NCI-H748 (cell line): ENCODE measurements around the gene SMIM43.

ENCODE experiments used
- DNase-seq: peaks from one replicate; lab custom pipeline; 2025; ENCODE audit not compliant: unreplicated experiment; lab: John Stamatoyannopoulos, UW

SMIM43 gene

DNA sequence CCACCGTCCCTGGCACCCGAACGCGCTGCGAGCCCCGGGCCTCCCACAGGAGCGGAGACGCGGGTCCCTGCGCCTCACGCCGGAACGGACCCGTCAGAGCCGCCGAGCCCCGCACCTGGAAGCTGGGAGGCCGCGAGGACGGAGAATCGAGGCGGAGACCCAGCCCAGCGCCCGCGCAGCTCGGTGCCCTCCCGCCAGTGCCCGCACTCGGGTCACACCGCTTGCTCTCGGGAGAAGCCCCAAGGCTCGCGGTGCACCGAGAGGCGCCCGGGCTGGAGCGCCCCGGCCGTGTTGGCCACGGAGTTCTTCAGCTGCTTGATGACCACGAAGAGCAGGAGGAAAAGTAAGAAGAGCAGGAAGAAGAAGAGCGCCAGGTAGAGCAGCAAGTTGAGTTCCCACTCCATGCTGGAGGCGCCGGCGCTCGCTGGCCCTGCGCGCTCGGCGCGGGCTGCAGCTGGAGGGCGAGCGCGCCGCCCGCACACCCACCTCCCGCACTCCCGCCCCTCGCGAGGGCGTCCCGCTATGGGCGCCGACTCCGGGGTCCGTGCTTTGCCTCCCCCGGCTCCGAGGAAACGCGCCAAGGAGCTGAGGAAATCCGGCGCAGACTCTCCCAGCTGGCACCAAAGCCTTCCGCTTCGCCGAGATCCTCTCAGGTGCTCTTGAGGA lies at the start of gene SMIM43:
Gene SMIM43 (minus strand): TSS at position 463 of the 666 bp plus-strand sequence. CDS start 59 bp downstream, at position 404.
- DNase-seq, result peak; percentile 12

DNA sequence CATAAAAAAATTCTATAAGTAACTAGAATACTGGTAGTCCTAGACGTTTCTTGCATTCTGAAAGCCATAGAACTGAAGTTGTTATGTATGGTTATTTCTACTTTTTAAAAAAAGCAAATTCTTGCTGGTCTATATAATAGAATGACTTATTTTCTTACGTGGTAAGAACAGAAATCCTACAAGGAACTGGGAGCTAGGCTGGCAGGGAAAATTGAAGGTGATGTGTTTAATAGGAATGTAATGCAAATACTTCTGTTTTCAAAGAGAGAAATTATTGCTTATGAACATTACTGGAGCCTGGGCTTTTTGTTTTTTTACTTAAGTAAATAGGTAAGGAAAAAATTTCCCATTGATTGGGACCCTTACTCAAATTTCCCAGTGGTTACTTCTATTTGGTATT lies 49.8 kb upstream of the SMIM43 start:
- no peak for DNase-seq

GRCh38 chr4:121811122-121811521 lies 46.2 kb upstream of the SMIM43 start:
- DNase-seq, result no peak

GRCh38 chr4:121806411-121806810 lies 41.4 kb upstream of the SMIM43 start:
- DNase-seq, result no peak

DNA sequence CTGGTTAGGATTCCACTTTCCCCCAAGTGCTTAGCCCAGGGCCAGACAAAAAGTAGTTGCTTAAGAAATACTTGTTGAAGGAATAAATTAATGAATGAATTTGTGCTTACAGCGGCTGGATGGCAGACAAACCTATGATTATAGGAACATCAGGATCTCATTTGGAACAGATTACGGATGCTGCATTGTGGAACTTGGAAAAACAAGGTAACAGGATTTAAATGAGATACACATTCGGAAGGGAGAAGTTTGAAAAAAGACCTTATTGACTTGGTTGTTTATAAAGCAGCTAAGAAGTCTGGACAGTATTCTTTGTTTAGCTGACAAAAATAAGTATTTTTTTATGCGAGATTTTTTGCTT lies 36.7 kb upstream of the SMIM43 start:
- no peak for DNase-seq

GRCh38 chr4:121800961-121801714 lies 36.2 kb upstream of the SMIM43 start, which contains the start of gene EXOSC9:
Gene EXOSC9 (plus strand): TSS chr4:121801323. CDS start chr4:121801425, 102 bp downstream.
- peak; percentile 91 for DNase-seq

DNA sequence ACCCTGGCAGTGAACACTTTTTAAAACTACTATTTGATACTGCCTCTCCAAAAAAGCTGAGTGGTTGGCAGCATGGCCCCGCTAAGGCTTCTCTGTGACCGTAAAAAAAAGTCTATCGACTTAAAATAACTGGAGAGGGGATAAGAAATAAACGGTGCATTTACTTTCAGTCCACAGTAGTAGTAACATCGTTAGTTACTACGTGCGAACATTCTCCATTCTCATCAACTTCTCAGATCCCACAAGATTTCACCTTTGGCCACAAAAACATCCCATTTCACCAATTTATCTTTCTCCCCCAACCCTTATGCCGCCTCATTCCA lies 35.6 kb upstream of the SMIM43 start:
- no peak for DNase-seq

DNA sequence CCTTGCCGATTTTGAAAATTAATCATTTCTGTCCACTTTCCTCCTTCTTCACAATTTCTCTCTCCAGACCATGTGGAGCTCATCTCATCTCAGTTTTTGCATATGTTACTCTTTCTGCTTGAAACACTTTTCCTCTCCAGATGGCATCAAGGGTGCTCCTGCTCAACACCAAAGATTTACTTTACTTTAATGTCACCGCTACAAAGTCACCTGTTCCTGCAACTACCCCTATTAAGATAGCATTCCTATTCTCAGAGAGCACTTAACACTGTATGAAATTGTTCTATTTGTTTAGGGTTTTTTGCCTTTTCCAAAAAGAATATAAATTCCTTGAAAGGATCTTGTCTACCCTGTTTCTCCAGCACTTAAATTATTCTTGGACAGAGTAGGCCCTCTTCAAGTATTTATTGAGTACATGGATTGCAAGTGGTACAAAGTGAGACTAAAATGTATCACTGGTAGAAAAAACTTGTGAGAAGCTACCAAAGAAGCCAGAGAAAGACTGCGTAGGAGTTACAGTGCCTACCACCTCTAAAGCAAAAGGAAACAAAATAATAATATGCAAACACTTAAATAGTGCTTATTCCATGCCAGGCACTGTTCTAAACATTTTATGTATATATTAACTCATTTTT lies 35.0 kb upstream of the SMIM43 start:
- DNase-seq, result no peak

GRCh38 chr4:121799208-121799823 lies 34.4 kb upstream of the SMIM43 start:
- DNase-seq, result no peak

DNA sequence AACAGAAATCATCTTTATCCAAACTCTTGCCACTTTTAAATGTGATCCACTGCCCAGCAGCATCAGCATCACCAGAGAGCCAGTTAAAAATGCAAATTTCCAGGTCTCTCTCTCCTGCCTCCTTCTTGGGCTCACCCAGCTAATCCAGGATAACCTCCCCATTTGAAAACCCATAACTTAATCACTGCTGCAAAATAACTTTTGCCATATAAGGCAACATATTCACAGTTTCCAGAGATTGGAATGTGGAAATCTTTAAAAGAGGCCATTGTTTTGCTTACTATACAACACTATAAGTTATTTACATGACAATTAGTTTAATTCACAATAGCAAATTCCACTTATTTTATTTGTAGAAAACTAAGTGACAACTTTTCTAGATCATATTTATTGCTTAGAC lies 31.3 kb upstream of the SMIM43 start:
- DNase-seq, result no peak

DNA sequence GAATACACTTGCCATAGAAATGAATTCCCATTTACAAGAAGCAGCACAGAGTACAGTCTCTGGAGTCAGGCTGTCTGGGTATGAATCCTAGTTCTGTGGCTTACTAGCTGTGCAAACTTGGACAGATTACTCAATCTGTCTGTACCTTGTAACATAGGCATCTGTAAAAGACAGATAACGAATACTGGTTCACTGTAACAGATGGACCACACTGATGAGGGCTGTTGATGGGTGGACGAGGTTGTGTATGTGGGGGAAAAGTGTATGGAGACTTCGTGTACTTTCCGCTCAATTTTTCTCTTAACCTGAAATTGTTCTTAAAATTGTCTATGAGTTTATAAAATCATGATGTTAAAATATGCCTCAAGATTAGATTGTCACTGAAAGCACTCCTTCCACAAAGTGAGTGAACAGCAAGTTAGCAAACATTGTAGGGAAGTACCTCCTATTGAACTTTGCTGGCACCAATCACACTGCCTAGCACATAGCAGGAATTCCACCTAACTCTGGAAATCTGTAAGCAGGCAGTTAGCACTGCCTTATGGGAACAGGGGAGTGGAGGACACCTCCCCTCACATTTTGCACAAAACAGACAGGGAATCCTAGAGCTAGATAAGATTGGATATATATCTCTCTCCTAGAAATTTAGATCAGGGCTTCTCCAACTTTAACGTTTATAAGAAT lies 29.7 kb upstream of the SMIM43 start:
- DNase-seq, result no peak

DNA sequence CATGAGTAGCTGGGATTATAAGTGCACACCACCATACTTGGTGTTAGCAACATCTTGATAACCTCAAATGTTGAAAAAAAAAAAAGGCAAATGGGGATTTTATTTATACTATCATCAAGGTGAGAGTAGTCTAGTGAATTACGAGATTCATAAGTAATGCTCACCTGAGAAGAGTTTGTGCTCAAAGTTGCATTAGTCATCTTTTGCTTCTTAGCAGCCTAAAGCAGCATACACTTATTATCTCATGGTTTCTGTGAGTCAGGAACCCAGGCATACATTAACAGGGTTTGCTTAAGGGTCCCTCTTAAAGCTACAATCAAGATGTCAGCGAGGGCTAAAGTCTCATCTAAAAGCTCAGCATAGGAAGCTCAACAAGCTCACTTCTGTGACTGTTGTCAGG lies 28.0 kb upstream of the SMIM43 start:
- DNase-seq, result no peak

- DNase-seq, result no peak
These were observed 26.5 kb upstream of the SMIM43 start for GRCh38 chr4:121791481-121791880.

DNA sequence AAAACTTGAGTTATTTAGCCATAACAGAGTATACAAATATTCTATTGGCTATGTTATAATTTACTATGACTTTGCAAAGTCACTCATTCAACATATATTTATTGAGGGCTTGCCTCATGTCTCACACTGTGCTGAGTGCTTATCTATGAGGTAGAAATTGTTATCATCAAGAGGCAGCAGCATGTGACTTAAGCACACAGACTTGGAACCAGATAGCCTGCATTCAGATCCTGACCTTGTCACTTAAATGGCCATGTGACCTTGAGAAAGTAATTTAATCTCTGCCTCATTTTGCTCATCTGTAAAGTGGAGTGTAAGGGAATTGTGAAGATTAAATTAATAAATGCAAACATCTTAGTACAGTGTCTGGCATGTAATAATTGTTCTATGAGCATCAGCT lies 26.0 kb upstream of the SMIM43 start:
- DNase-seq, result no peak

GRCh38 chr4:121789960-121790829 lies 25.2 kb upstream of the SMIM43 start:
- no peak for DNase-seq

DNA sequence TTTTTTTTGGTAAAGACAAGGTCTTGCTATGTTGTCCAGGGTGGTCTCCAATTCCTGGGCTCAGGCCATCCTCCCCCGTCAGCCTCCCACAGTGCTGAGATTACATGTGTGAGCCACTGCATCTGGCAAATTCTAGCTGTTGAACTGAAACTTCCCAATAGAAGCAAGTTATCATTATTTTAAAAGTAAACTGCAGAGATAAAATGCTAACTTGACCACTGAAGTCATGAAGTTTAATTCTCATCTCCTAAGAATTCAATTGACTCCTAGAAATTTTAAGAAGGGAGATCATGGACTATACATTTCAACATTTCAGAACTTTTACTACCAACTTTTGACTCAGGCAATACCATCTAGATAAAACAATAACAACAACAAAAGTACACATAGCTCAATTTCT lies 24.5 kb upstream of the SMIM43 start:
- no peak for DNase-seq

- DNase-seq, result no peak
These were observed 23.9 kb upstream of the SMIM43 start for GRCh38 chr4:121788896-121789295.

GRCh38 chr4:121786221-121786620 lies 21.3 kb upstream of the SMIM43 start:
- no peak for DNase-seq

- no peak for DNase-seq
These were observed 20.5 kb upstream of the SMIM43 start for GRCh38 chr4:121785479-121785878.

DNA sequence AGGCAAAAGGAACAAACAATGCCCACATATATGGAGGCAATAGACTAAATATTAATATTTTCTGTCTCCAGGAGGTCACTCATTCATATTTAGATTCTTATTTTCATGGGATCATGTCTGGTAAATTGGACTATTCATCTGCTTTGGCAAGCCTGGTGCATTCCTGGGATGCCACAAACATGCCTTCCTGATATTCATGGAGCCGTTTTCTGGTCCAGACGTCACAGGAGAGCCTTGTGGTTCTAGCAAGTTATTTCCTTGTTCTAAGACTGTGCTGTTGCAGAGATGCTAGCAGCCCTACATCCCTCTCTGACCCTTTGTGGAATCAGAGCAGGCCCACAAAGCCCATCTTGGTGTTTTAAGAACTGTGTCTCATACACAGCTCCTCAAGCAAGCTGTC lies 20.0 kb upstream of the SMIM43 start:
- DNase-seq, result no peak
